Measurements from ENCODE around the gene CANX. TPM values are rescaled to one million over a fixed set of nuclear protein-coding genes. Genes with fewer than 3 reads are reported as not detected.

CANX gene
- total and polyA plus RNA-seq, 2 of the 13 experiments (the other 11 are each of a cell fraction or from before 2014, with no cell fraction given): 477 to 680 TPM

DNA sequence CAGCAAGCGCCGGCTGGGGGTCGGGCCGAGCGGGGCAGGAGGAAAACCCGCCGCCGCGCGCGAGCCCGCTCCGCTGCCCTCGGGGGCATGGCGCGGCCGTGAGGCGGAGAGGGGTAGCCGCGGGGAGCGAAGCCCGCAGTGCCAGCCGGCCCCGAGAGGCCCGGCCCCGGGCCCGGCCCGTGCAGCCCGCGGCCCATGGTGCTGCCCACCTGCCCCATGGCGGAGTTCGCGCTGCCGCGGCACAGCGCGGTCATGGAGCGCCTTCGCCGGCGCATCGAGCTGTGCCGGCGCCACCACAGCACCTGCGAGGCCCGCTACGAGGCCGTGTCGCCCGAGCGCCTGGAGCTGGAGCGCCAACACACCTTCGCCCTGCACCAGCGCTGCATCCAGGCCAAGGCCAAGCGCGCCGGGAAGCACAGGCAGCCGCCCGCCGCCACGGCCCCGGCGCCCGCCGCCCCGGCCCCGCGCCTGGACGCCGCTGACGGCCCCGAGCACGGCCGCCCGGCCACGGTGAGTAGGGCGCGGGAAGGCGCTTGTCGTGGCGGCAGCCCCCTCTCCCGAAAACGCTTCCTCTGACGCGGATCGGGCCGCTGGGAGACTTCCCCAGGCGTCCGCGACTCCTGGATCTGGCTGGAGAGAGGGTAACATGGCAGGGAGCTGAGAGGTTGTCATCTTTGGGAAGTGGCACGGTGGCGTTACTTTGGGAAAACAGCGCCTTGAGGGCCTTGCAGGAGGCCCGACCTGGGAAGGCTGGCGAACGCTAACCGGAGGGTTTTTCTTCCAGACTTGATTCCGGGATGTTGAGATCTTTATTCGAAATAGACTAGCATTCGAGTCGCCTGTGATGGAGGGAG lies 34.4 kb downstream of the CANX start (continued):
- TF ChIP-seq, protein P1, sequence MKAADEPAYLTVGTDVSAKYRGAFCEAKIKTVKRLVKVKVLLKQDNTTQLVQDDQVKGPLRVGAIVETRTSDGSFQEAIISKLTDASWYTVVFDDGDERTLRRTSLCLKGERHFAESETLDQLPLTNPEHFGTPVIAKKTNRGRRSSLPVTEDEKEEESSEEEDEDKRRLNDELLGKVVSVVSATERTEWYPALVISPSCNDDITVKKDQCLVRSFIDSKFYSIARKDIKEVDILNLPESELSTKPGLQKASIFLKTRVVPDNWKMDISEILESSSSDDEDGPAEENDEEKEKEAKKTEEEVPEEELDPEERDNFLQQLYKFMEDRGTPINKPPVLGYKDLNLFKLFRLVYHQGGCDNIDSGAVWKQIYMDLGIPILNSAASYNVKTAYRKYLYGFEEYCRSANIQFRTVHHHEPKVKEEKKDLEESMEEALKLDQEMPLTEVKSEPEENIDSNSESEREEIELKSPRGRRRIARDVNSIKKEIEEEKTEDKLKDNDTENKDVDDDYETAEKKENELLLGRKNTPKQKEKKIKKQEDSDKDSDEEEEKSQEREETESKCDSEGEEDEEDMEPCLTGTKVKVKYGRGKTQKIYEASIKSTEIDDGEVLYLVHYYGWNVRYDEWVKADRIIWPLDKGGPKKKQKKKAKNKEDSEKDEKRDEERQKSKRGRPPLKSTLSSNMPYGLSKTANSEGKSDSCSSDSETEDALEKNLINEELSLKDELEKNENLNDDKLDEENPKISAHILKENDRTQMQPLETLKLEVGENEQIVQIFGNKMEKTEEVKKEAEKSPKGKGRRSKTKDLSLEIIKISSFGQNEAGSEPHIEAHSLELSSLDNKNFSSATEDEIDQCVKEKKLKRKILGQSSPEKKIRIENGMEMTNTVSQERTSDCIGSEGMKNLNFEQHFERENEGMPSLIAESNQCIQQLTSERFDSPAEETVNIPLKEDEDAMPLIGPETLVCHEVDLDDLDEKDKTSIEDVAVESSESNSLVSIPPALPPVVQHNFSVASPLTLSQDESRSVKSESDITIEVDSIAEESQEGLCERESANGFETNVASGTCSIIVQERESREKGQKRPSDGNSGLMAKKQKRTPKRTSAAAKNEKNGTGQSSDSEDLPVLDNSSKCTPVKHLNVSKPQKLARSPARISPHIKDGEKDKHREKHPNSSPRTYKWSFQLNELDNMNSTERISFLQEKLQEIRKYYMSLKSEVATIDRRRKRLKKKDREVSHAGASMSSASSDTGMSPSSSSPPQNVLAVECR (CRISPR knock-in tag; IDR thresholded peaks at IDR 0.05; ENCODE audit: borderline replicate concordance): peak; percentile 10
- TF ChIP-seq GABPB1 (CRISPR knock-in tag; IDR thresholded peaks at IDR 0.05) (peak; percentile 7; the same call in 1 of the 2 replicates), KDM1A (CRISPR knock-in tag; IDR thresholded peaks at IDR 0.05) (no peak), ZNF431 (CRISPR knock-in tag; IDR thresholded peaks at IDR 0.05; ENCODE audit: borderline replicate concordance, low read depth) (no peak), ZBTB3 (CRISPR knock-in tag; IDR thresholded peaks at IDR 0.05; ENCODE audit: borderline replicate concordance, low read depth) (no peak), ZNF598 (CRISPR knock-in tag; IDR thresholded peaks at IDR 0.05; ENCODE audit: borderline replicate concordance) (no peak), ZNF564 (CRISPR knock-in tag; IDR thresholded peaks at IDR 0.05) (peak; percentile 43; the same call in 1 of the 2 replicates), EP300 (IDR thresholded peaks at IDR 0.05; ENCODE audit: low read depth in 2 of 2, low read length in 2 of 2) (no peak), EP300 (CRISPR knock-in tag; IDR thresholded peaks at IDR 0.05; ENCODE audit: borderline replicate concordance) (no peak), ZNF724P (CRISPR knock-in tag; IDR thresholded peaks at IDR 0.05; ENCODE audit: borderline replicate concordance) (0 out of 2 replicates have a peak, but pooled peaks have one; percentile 37), ZBTB8A (CRISPR knock-in tag; IDR thresholded peaks at IDR 0.05; ENCODE audit: borderline replicate concordance, low read depth) (no peak), ZNF556 (CRISPR knock-in tag; IDR thresholded peaks at IDR 0.05; ENCODE audit: borderline replicate concordance) (no peak), NFYC (CRISPR knock-in tag; IDR thresholded peaks at IDR 0.05) (no peak)
- TF ChIP-seq, protein P2, sequence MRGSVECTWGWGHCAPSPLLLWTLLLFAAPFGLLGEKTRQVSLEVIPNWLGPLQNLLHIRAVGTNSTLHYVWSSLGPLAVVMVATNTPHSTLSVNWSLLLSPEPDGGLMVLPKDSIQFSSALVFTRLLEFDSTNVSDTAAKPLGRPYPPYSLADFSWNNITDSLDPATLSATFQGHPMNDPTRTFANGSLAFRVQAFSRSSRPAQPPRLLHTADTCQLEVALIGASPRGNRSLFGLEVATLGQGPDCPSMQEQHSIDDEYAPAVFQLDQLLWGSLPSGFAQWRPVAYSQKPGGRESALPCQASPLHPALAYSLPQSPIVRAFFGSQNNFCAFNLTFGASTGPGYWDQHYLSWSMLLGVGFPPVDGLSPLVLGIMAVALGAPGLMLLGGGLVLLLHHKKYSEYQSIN (CRISPR knock-in tag; IDR thresholded peaks at IDR 0.05; ENCODE audit: borderline replicate concordance): no peak
- TF ChIP-seq, protein P3, sequence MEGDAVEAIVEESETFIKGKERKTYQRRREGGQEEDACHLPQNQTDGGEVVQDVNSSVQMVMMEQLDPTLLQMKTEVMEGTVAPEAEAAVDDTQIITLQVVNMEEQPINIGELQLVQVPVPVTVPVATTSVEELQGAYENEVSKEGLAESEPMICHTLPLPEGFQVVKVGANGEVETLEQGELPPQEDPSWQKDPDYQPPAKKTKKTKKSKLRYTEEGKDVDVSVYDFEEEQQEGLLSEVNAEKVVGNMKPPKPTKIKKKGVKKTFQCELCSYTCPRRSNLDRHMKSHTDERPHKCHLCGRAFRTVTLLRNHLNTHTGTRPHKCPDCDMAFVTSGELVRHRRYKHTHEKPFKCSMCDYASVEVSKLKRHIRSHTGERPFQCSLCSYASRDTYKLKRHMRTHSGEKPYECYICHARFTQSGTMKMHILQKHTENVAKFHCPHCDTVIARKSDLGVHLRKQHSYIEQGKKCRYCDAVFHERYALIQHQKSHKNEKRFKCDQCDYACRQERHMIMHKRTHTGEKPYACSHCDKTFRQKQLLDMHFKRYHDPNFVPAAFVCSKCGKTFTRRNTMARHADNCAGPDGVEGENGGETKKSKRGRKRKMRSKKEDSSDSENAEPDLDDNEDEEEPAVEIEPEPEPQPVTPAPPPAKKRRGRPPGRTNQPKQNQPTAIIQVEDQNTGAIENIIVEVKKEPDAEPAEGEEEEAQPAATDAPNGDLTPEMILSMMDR (CRISPR knock-in tag; IDR thresholded peaks at IDR 0.05): no peak
- TF ChIP-seq, protein P4, sequence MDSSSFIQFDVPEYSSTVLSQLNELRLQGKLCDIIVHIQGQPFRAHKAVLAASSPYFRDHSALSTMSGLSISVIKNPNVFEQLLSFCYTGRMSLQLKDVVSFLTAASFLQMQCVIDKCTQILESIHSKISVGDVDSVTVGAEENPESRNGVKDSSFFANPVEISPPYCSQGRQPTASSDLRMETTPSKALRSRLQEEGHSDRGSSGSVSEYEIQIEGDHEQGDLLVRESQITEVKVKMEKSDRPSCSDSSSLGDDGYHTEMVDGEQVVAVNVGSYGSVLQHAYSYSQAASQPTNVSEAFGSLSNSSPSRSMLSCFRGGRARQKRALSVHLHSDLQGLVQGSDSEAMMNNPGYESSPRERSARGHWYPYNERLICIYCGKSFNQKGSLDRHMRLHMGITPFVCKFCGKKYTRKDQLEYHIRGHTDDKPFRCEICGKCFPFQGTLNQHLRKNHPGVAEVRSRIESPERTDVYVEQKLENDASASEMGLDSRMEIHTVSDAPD (CRISPR knock-in tag; IDR thresholded peaks at IDR 0.05): no peak
- TF ChIP-seq, protein P5, sequence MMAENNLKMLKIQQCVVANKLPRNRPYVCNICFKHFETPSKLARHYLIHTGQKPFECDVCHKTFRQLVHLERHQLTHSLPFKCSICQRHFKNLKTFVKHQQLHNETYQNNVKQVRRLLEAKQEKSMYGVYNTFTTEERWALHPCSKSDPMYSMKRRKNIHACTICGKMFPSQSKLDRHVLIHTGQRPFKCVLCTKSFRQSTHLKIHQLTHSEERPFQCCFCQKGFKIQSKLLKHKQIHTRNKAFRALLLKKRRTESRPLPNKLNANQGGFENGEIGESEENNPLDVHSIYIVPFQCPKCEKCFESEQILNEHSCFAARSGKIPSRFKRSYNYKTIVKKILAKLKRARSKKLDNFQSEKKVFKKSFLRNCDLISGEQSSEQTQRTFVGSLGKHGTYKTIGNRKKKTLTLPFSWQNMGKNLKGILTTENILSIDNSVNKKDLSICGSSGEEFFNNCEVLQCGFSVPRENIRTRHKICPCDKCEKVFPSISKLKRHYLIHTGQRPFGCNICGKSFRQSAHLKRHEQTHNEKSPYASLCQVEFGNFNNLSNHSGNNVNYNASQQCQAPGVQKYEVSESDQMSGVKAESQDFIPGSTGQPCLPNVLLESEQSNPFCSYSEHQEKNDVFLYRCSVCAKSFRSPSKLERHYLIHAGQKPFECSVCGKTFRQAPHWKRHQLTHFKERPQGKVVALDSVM (CRISPR knock-in tag; IDR thresholded peaks at IDR 0.05): 0 out of 2 replicates have a peak, but pooled peaks have one; percentile 25

Measured in HepG2 (cell line).